ENCODE results near the gene SNTN.
"Not testable (repeated sequence)": the region's sequence is repeated elsewhere in the genome, so short reads cannot be mapped to it uniquely, and the experiment has no call there.

Gene SNTN

GRCh38 chr3:63652066-63652725, at the start of gene SNTN:
TSS of gene SNTN (plus strand) at chr3:63652675. CDS start at chr3:63652688, 13 bp downstream.
- DNase-seq: no peak

GRCh38 chr3:63607716-63608115, 44.8 kb upstream of the SNTN start:
- DNase-seq: no peak

GRCh38 chr3:63609408-63609807, 43.1 kb upstream of the SNTN start:
- DNase-seq: no peak

- DNase-seq: no peak
Measured at GRCh38 chr3:63609834-63610233, 42.6 kb upstream of the SNTN start.

GRCh38 chr3:63611382-63611781, 41.1 kb upstream of the SNTN start:
- DNase-seq: no peak

- no peak for DNase-seq
Measured at GRCh38 chr3:63613561-63613960, 38.9 kb upstream of the SNTN start.

- no peak for DNase-seq
Measured at GRCh38 chr3:63617391-63617790, 35.1 kb upstream of the SNTN start.

- no peak for DNase-seq
Measured at GRCh38 chr3:63624941-63625560, 27.4 kb upstream of the SNTN start.

GRCh38 chr3:63631670-63632069, 20.8 kb upstream of the SNTN start:
- DNase-seq: no peak

- no peak for DNase-seq
Measured at GRCh38 chr3:63635186-63635585, 17.3 kb upstream of the SNTN start.

GRCh38 chr3:63639806-63640205, 12.7 kb upstream of the SNTN start:
- no peak for DNase-seq

GRCh38 chr3:63642488-63642887, 10.0 kb upstream of the SNTN start:
- no peak for DNase-seq

GRCh38 chr3:63644212-63644797, 8.2 kb upstream of the SNTN start:
- no peak for DNase-seq

GRCh38 chr3:63644928-63645781, 7.3 kb upstream of the SNTN start:
- DNase-seq: not testable (repeated sequence)

- no peak for DNase-seq
Measured at GRCh38 chr3:63654211-63654610, 1.7 kb downstream of the SNTN start.

- DNase-seq: no peak
Measured at GRCh38 chr3:63654931-63655330, 2.5 kb downstream of the SNTN start.

GRCh38 chr3:63655519-63655918, 3.0 kb downstream of the SNTN start:
- DNase-seq: no peak

GRCh38 chr3:63656786-63657185, 4.3 kb downstream of the SNTN start:
- no peak for DNase-seq

- DNase-seq: no peak
Measured at GRCh38 chr3:63661242-63661641, 8.8 kb downstream of the SNTN start.

- no peak for DNase-seq
Measured at GRCh38 chr3:63662011-63662410, 9.5 kb downstream of the SNTN start.

GRCh38 chr3:63662500-63662899, 10.0 kb downstream of the SNTN start:
- no peak for DNase-seq

GRCh38 chr3:63670544-63670943, 18.1 kb downstream of the SNTN start:
- DNase-seq: no peak

- no peak for DNase-seq
Measured at GRCh38 chr3:63673111-63673510, 20.6 kb downstream of the SNTN start.

- DNase-seq: no peak
Measured at GRCh38 chr3:63674586-63674985, 22.1 kb downstream of the SNTN start.

Measured in NCI-H446 treated with DMSO at 0.1 percent for 48 hours (cell line).